K562 (cell line): Measurements from ENCODE around the gene SLC35D2. TPM values are rescaled to one million over a fixed set of nuclear protein-coding genes. Genes with fewer than 3 reads are reported as not detected.

Experiments
- ATAC-seq: fragments of 200-7000 bp; cut with Tn5 transposase; 3 replicates; pipeline ENCODE4 v1.9.1; 2020; ENCODE audit warnings: moderate library complexity
- BruUV-seq: library from RNA; stranded (reverse); fragments of 400-500 nt; replicated peaks from 2 replicates; lab custom pipeline; 2021; lab: Mats Ljungman, UMichigan
- CTCF ChIA-PET: fragments of 300-600 bp; formaldehyde crosslinking; extraction: SDS; loops from one replicate; lab custom pipeline; 2021; ENCODE audit warnings: low intra/inter-chr PET ratio; lab: Yijun Ruan, JAX
- POLR2A ChIA-PET: fragments of 300-600, 350-650 bp; sonication (Branson Sonifier 250); formaldehyde crosslinking; extraction: SDS; loops from one replicate; lab custom pipeline; 2021; ENCODE audit warnings: antibody characterized with exemption, inconsistent platforms; lab: Yijun Ruan, JAX
- DNase-seq, 4 experiments: peaks; one replicate each; pipeline versions ENCODE4 v3.0.0 to v3.0.0-alpha.2; 2011 to 2018; ENCODE audit warnings: low spot score in 3 of 4, mixed read lengths in 3 of 4; ENCODE audit errors: extremely low read depth in 1 of 4
- FAIRE-seq: peaks from 2 replicates; lab custom pipeline; 2011; peaks lifted over from hg19 to GRCh38; lab: Jason Lieb, UNC
- H2AFZ ChIP-seq: 2 replicates; pipeline ENCODE4 v1.6.0; 2011; ENCODE audit warnings: low read depth, low read length, control low read depth, inconsistent platforms
- H3K27ac ChIP-seq: fragments of 200-600 bp; 3 replicates; pipeline ENCODE4 v1.8.0; 2011; ENCODE audit warnings: low read depth, mild to moderate bottlenecking, control low read depth, inconsistent platforms, low read length, moderate library complexity, mixed read lengths; ENCODE audit errors: extremely low read depth
- H3K27me3 ChIP-seq, 2 experiments: fragments of 300-600 bp in 1 of 2; 2 replicates in 1 of 2; 3 replicates in 1 of 2; pipeline versions ENCODE4 v1.6.0 to v1.8.0; 2011; ENCODE audit warnings: inconsistent platforms in 2 of 2, low read length in 2 of 2, mild to moderate bottlenecking in 1 of 2, mixed read lengths in 1 of 2, moderate library complexity in 1 of 2; ENCODE audit not compliant: control insufficient read depth in 2 of 2, insufficient read depth in 2 of 2
- H3K36me3 ChIP-seq: fragments of 300-600 bp; 3 replicates; pipeline ENCODE4 v1.8.0; 2011; ENCODE audit warnings: mild to moderate bottlenecking, low read length, inconsistent platforms; ENCODE audit not compliant: control insufficient read depth, insufficient read depth
- H3K4me1 ChIP-seq, 2 experiments: fragments of 200-600 bp in 1 of 2; replicated peaks in 1 of 2; 2 replicates in 1 of 2; 3 replicates in 1 of 2; pipeline versions ENCODE4 v1.5.1 to v1.8.0; 2011; ENCODE audit warnings: inconsistent platforms in 2 of 2, low read length in 2 of 2, mild to moderate bottlenecking in 1 of 2, mixed read lengths in 1 of 2, moderate library complexity in 1 of 2; ENCODE audit not compliant: control insufficient read depth in 2 of 2, insufficient read depth in 2 of 2
- H3K4me2 ChIP-seq: 2 replicates; pipeline ENCODE4 v1.6.1; 2011; ENCODE audit warnings: low read length, control low read depth, inconsistent platforms, mixed read lengths; ENCODE audit not compliant: insufficient read depth
- H3K4me3 ChIP-seq: fragments of 200-600 bp; sonication (generic), shearing (Covaris generic); 2 replicates; pipeline ENCODE4 v1.5.1; 2016; ENCODE audit warnings: control low read depth, inconsistent platforms
- H3K79me2 ChIP-seq: fragments of 200-600 bp; 3 replicates; pipeline ENCODE4 v1.8.0; 2011; ENCODE audit warnings: low read length, inconsistent platforms; ENCODE audit not compliant: control insufficient read depth, insufficient read depth
- H3K9ac ChIP-seq, 2 experiments: 2 replicates each; pipeline versions ENCODE4 v1.6.0 to v1.6.1; 2011; ENCODE audit warnings: low read depth in 2 of 2, low read length in 2 of 2, control low read depth in 1 of 2, inconsistent platforms in 1 of 2, mild to moderate bottlenecking in 1 of 2, mixed read lengths in 1 of 2; ENCODE audit not compliant: insufficient read depth in 1 of 2
- H3K9me1 ChIP-seq: one replicate; pipeline ENCODE4 v1.6.0; 2011; ENCODE audit warnings: inconsistent platforms, mild to moderate bottlenecking, low read length, moderate library complexity; ENCODE audit not compliant: control insufficient read depth, insufficient read depth
- H3K9me3 ChIP-seq: replicated peaks from 2 replicates; pipeline ENCODE4 v1.5.1; 2011; ENCODE audit warnings: low read depth, low read length, inconsistent platforms; ENCODE audit not compliant: control insufficient read depth, insufficient read depth
- H4K20me1 ChIP-seq: replicated peaks from 2 replicates; pipeline ENCODE4 v1.6.1; 2011; ENCODE audit warnings: low read length, inconsistent platforms, mixed read lengths; ENCODE audit not compliant: control insufficient read depth, insufficient read depth
- BRCA1 ChIP-seq, 2 experiments: fragments of 450-650 bp in 1 of 2; sonication (generic) in 1 of 2; formaldehyde crosslinking in 1 of 2; IDR thresholded peaks; 2 replicates each; pipeline versions ENCODE4 v1.5.0 to v1.6.1; 2017 to 2020; ENCODE audit warnings: mild to moderate bottlenecking in 1 of 2, missing genetic modification reagents in 1 of 2
- FOXK1 ChIP-seq: sonication (generic); formaldehyde crosslinking; IDR thresholded peaks from 2 replicates; pipeline ENCODE4 v1.8.0; 2022; ENCODE audit warnings: missing genetic modification reagents, mild to moderate bottlenecking, borderline replicate concordance
- GTF3C2 ChIP-seq: IDR thresholded peaks from 3 replicates; pipeline ENCODE4 v1.6.1; 2011; ENCODE audit warnings: borderline replicate concordance, mild to moderate bottlenecking, moderate library complexity; ENCODE audit not compliant: insufficient read length; ENCODE audit errors: extremely low read depth
- KDM1A ChIP-seq, 2 experiments: fragments of 450-650 bp; IDR thresholded peaks; 2 replicates each; pipeline ENCODE4 v1.6.1; 2016; ENCODE audit warnings: mild to moderate bottlenecking in 2 of 2
- NR2C2 ChIP-seq, 2 experiments: fragments of 200-800 bp in 1 of 2; sonication (Bioruptor generic) in 1 of 2; sonication (generic) in 1 of 2; formaldehyde crosslinking in 1 of 2; IDR thresholded peaks; 2 replicates each; pipeline versions ENCODE4 v1.6.1 to v1.8.0; 2016 to 2022; ENCODE audit warnings: mild to moderate bottlenecking in 1 of 2, missing compliant biosample characterization in 1 of 2, missing genetic modification characterization in 1 of 2, missing genetic modification reagents in 1 of 2
- SAP30 ChIP-seq: fragments of 200-600 bp; sonication (generic); IDR thresholded peaks from 2 replicates; pipeline ENCODE4 v1.6.1; 2012; ENCODE audit warnings: borderline replicate concordance, low read depth, mild to moderate bottlenecking, moderate library complexity, low read length, control low read depth, inconsistent platforms; ENCODE audit not compliant: insufficient read depth, poor library complexity, severe bottlenecking
- TSHZ1 ChIP-seq: fragments of 250-450 bp; sonication (Bioruptor Pico); IDR thresholded peaks from 2 replicates; pipeline ENCODE4 v1.4.0; 2020; ENCODE audit warnings: mild to moderate bottlenecking, moderate library complexity
- ZBTB17 ChIP-seq: fragments of 450-650 bp; formaldehyde crosslinking; IDR thresholded peaks from 2 replicates; pipeline ENCODE4 v1.4.0; 2020; ENCODE audit warnings: mild to moderate bottlenecking
- ZBTB34 ChIP-seq: fragments of 250-450 bp; sonication (Bioruptor Pico); IDR thresholded peaks from 2 replicates; pipeline ENCODE4 v1.8.0; 2021; ENCODE audit warnings: mild to moderate bottlenecking, moderate library complexity
- WGBS: fragments of 100-300 bp; shearing (Covaris generic); methylation state at CpG from one replicate; pipeline ENCODE4 v1.1.6; 2016; ENCODE audit warnings: low coverage, mixed read lengths; ENCODE audit not compliant: insufficient coverage; ENCODE audit errors: missing lambda C conversion rate; 5-methylcytosine and 5-hydroxymethylcytosine counted together
- in situ Hi-C: fragments of 300-500 bp; cut with MboI; formaldehyde crosslinking; loops from 4 replicates; pipeline ENCODE4 v1.15.0; 2018; ENCODE audit warnings: inconsistent platforms, mixed read lengths
- intact Hi-C: fragments of 100-400 bp; cut with micrococcal nuclease; formaldehyde crosslinking; loops from 2 replicates; pipeline ENCODE4 v1.14.2; 2022
- polyA plus RNA-seq, 8 experiments: library from polyadenylated mRNA; depleted of rRNA in 4 of 8; stranded (reverse) in 5 of 8; unstranded in 3 of 8; fragments of >200 nt; fragmentation: Nextera tagmentation in 2 of 8; fragmentation: Illumina TruSeq in 1 of 8; extraction: Ambion mirVana in 2 of 8; extraction: Trizol in 1 of 8; gene quantifications; 2 replicates each; pipeline versions ENCODE4 v1.2.1 to v1.2.3, GENCODE V29; 2011 to 2014; ENCODE audit warnings: inconsistent platforms in 1 of 8, missing spikeins in 1 of 8
- total RNA-seq, 7 experiments: library from RNA; depleted of rRNA in 6 of 7; stranded (reverse); fragments of >200 nt in 6 of 7; fragmentation: Illumina TruSeq in 2 of 7; extraction: Trizol in 2 of 7; gene quantifications; 2 replicates each; pipeline versions ENCODE4 v1.2.1 to v1.2.3, GENCODE V29; 2011 to 2021; ENCODE audit warnings: low replicate concordance in 1 of 7

Gene SLC35D2
- total and polyA plus RNA-seq, 9 of the 15 experiments (the other 6 are each of a cell fraction or from before 2014, with no cell fraction given): 2.9 to 14.9 (median 11.7) TPM

GRCh38 chr9:96344458-96345180 lies 38.9 kb downstream of the SLC35D2 start:
- 52% methylated on average over 4 of the region's 6 CpGs for WGBS
- H2AFZ ChIP-seq: no peak overlapping the region
- no peaks in the 10 kb centered on the region for H3K36me3 ChIP-seq
- no peaks in the 10 kb centered on the region for H3K79me2 ChIP-seq
- CTCF ChIA-PET: no interaction called here
- peak; percentile 71 to 81 (median 75) for DNase-seq
- FAIRE-seq: peak; percentile 74
- H3K27me3 ChIP-seq: 0 out of 5 replicates have a peak, but pooled peaks cover 0 to 5% of the 10 kb centered on the region in 2 experiments
- intact Hi-C loops: loop anchor here (5.0 kb wide), 1 partner anchor 73 kb away; the partner anchor contains the start of gene ZNF367
- no peaks in the 10 kb centered on the region for H4K20me1 ChIP-seq
- POLR2A ChIA-PET: interaction anchor here (0.6 to 1.0 kb wide), 2 partner anchors 23 to 79 kb away, joined by 3 to 5 read pairs; no protein-coding TSS in a partner anchor
- in situ Hi-C loops: no loop called here
- H3K4me1 ChIP-seq: peaks cover 5 to 12% of the 10 kb centered on the region in 2 experiments
- H3K27ac ChIP-seq: no peak overlapping the region; the same call in 2 of the 3 replicates
- ATAC-seq: peak; percentile 77
- no peaks in the 10 kb centered on the region for H3K9me1 ChIP-seq
- no peak overlapping the region for H3K4me2 ChIP-seq
- no TSS peak for BruUV-seq
- H3K9ac ChIP-seq: no peak overlapping the region
- H3K4me3 ChIP-seq: no peak overlapping the region
- H3K9me3 ChIP-seq: no peaks in the 10 kb centered on the region; the same call in none of the 2 replicates
- TF ChIP-seq KDM1A (IDR thresholded peaks at IDR 0.05): peak in 1 of 2 experiments; percentile 46; a peak in 1 of 4 replicates
- TF ChIP-seq SAP30: no peak
- TF ChIP-seq FOXK1 (CRISPR knock-in tag): no peak
- TF ChIP-seq TSHZ1 (CRISPR knock-in tag): no peak
- no peak for TF ChIP-seq GTF3C2
- TF ChIP-seq ZBTB34 (CRISPR knock-in tag): no peak
- no peak for TF ChIP-seq ZBTB17 (CRISPR knock-in tag)
- no peak for TF ChIP-seq NR2C2 (CRISPR knock-in tag; IDR thresholded peaks at IDR 0.05)
- TF ChIP-seq NR2C2 (tag; IDR thresholded peaks at IDR 0.05): peak; percentile 33; the same call in 1 of the 2 replicates
- TF ChIP-seq BRCA1 (IDR thresholded peaks at IDR 0.05): no peak
- TF ChIP-seq BRCA1 (CRISPR knock-in tag; IDR thresholded peaks at IDR 0.05): no peak
